ENCODE results near the gene WWOX. TPM values are rescaled to one million over a fixed set of nuclear protein-coding genes. Genes with fewer than 3 reads are reported as not detected.

The WWOX gene
- total and polyA plus RNA-seq, 4 donors: 5.4 to 61.5 (median 18.4) TPM

DNA sequence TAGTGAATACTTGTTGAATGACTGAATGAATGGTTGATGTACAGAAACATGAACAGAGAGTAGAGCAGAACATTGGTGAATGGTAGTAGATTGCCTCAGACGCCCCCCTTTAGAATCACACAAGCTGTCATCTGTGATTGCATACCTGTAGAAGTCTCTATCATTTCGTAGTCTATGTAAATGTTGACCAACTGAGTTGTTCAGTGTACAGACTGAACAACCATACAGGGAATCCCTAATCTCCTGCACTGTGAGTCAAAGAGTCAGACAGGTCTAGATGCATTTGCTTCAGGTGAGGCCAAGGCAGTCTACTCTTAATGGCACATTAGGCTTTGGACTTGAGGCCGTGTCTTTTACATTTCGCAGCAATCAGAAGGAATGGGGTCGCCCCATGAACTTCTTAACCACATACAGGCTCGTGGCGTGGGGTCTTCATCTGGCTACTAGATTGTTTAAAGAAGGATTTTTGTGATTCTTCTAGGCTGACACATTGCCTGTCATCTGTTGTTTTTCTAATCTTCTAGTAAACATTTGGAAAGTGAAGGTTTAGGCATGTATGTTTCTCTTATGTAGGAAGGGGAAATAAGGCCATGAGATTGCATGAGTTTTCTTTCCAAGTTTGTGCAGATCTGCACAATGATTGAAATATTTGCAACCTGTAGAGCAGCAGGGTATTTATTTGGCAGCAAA is 157.4 kb downstream of the WWOX start:
- no peak overlapping the region for H3K9ac ChIP-seq (ENCODE audit: insufficient read depth in 1 of 2, low read length in 2 of 2)
- DNase-seq (no peak), ATAC-seq (ENCODE audit: insufficient read depth, low FRiP score) (no peak)
- 92 to 95% methylated on average over 7 of the region's 7 CpGs for WGBS, 2 donors
- H3K9me3 ChIP-seq (ENCODE audit: control insufficient read depth in 4 of 4, insufficient read depth in 3 of 4, low read length in 3 of 4): no peaks in the 10 kb centered on the region
- H3K27ac ChIP-seq (ENCODE audit: low read depth in 1 of 2, low read length in 1 of 2): no peak overlapping the region
- H3K4me3 ChIP-seq: no peak overlapping the region
- H3K27me3 ChIP-seq (ENCODE audit: control insufficient read depth in 3 of 3, insufficient read depth in 3 of 3, low read length in 2 of 3): no peaks in the 10 kb centered on the region
- peaks cover 0 to 45% (median 0%) of the 10 kb centered on the region in 5 donors for H3K4me1 ChIP-seq (ENCODE audit: control insufficient read depth in 5 of 5, insufficient read depth in 5 of 5, low read length in 5 of 5)
- H3K36me3 ChIP-seq (ENCODE audit: control insufficient read depth in 4 of 4, insufficient read depth in 4 of 4, low read length in 4 of 4): peaks cover 0 to 2% (median 0%) of the 10 kb centered on the region in 4 donors
- TF ChIP-seq, protein P1, sequence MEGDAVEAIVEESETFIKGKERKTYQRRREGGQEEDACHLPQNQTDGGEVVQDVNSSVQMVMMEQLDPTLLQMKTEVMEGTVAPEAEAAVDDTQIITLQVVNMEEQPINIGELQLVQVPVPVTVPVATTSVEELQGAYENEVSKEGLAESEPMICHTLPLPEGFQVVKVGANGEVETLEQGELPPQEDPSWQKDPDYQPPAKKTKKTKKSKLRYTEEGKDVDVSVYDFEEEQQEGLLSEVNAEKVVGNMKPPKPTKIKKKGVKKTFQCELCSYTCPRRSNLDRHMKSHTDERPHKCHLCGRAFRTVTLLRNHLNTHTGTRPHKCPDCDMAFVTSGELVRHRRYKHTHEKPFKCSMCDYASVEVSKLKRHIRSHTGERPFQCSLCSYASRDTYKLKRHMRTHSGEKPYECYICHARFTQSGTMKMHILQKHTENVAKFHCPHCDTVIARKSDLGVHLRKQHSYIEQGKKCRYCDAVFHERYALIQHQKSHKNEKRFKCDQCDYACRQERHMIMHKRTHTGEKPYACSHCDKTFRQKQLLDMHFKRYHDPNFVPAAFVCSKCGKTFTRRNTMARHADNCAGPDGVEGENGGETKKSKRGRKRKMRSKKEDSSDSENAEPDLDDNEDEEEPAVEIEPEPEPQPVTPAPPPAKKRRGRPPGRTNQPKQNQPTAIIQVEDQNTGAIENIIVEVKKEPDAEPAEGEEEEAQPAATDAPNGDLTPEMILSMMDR (IDR thresholded peaks at IDR 0.05; ENCODE audit: control extremely low read depth, extremely low read depth): no peak

DNA sequence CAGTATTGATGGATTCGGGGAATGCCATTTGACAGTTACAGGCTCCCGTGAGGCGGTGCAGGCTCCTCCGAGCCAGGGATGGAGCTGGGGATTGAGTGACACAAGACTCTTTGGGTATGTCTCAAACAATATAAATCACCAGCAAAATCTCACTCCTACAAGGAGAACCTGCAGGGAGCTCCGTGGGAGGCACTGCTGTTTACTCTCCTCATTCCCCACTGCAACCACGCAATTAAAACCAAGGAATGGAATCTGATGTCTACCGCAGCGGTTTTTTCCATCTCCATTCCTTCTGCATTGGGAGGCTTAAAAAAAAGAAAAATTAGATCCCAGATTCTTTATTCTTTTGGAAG is 157.9 kb downstream of the WWOX start:
- 83 to 87% methylated on average over 8 of the region's 8 CpGs for WGBS, 2 donors
- no peak for ATAC-seq (ENCODE audit: insufficient read depth, low FRiP score)

DNA sequence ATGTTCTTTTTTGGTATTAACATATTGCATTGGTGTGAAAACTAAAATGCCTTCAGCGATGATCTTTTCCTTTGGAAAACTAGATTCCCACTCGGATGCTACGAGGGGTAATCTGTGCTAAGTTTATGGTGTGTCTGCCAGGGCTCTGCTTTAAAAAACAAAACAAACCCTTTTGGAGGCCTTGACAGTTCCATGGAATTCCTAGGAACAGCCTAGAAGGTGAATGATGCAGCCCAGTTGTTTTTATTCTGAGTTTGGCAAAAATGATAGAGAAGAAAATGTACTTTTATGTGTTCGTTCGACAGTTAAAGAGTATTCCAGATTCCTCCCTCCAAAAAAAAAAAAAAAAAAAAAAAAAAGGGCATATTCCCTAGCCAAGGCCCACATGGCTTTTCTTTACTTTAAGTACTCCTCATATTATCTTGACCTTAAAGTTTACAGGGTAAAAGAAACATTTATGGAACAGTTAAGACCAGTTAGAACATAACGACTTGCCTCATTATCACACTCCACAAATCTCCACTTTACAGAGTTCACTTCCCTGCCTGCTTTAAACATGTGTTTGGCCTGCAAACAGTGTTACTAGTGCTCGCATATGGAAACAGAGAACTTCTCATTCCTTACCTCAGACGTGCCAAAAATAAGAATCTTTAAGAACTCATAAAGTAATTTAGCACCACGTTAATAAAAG is 159.1 kb downstream of the WWOX start:
- no peak overlapping the region for H3K9ac ChIP-seq (ENCODE audit: insufficient read depth in 1 of 2, low read length in 2 of 2)
- peaks cover 0 to 40% (median 0%) of the 10 kb centered on the region in 5 donors for H3K4me1 ChIP-seq (ENCODE audit: control insufficient read depth in 5 of 5, insufficient read depth in 5 of 5, low read length in 5 of 5)
- DNase-seq (peak; percentile 75 to 99 (median 99)), ATAC-seq (ENCODE audit: insufficient read depth, low FRiP score) (no peak)
- no peak overlapping the region for H3K27ac ChIP-seq (ENCODE audit: low read depth in 1 of 2, low read length in 1 of 2)
- H3K4me3 ChIP-seq: no peak overlapping the region
- WGBS, 2 donors: 66 to 69% methylated on average over 9 of the region's 9 CpGs
- no peaks in the 10 kb centered on the region for H3K27me3 ChIP-seq (ENCODE audit: control insufficient read depth in 3 of 3, insufficient read depth in 3 of 3, low read length in 2 of 3)
- TF ChIP-seq, protein P1 (IDR thresholded peaks at IDR 0.05; ENCODE audit: control extremely low read depth, extremely low read depth): no peak
- no peaks in the 10 kb centered on the region for H3K9me3 ChIP-seq (ENCODE audit: control insufficient read depth in 4 of 4, insufficient read depth in 3 of 4, low read length in 3 of 4)
- H3K36me3 ChIP-seq (ENCODE audit: control insufficient read depth in 4 of 4, insufficient read depth in 4 of 4, low read length in 4 of 4): no peaks in the 10 kb centered on the region

More for the DNA sequence above, 157.9 kb downstream of the WWOX start:
- TF ChIP-seq, protein P1 (IDR thresholded peaks at IDR 0.05; ENCODE audit: control extremely low read depth, extremely low read depth): no peak
- DNase-seq: no peak
- Histone ChIP-seq H3K4me3 (no peak overlapping the region), H3K9me3 (ENCODE audit: control insufficient read depth in 4 of 4, insufficient read depth in 3 of 4, low read length in 3 of 4) (no peaks in the 10 kb centered on the region), H3K27me3 (ENCODE audit: control insufficient read depth in 3 of 3, insufficient read depth in 3 of 3, low read length in 2 of 3) (no peaks in the 10 kb centered on the region), H3K27ac (ENCODE audit: low read depth in 1 of 2, low read length in 1 of 2) (no peak overlapping the region), H3K9ac (ENCODE audit: insufficient read depth in 1 of 2, low read length in 2 of 2) (no peak overlapping the region), H3K36me3 (ENCODE audit: control insufficient read depth in 4 of 4, insufficient read depth in 4 of 4, low read length in 4 of 4) (peaks cover 0 to 2% (median 0%) of the 10 kb centered on the region in 4 donors), H3K4me1 (ENCODE audit: control insufficient read depth in 5 of 5, insufficient read depth in 5 of 5, low read length in 5 of 5) (peaks cover 0 to 45% (median 0%) of the 10 kb centered on the region in 5 donors)
